Mucosa of descending colon (tissue), 3 donors: ENCODE data around the gene HDAC3. TPM values are rescaled to one million over a fixed set of nuclear protein-coding genes. Genes with fewer than 3 reads are reported as not detected.

Source experiments
- ATAC-seq: fragments of 200-7000 bp; cut with Tn5 transposase; one replicate; pipeline ENCODE4 v1.9.1; 2020; ENCODE audit warnings: mild to moderate bottlenecking, moderate library complexity
- DNase-seq, 3 donors: peaks; one replicate each; pipeline ENCODE4 v3.0.0-alpha.2; 2020
- H3K36me3 ChIP-seq: fragments of 200-600 bp; one replicate; pipeline ENCODE4 v1.8.0; 2021; ENCODE audit warnings: low read depth, mild to moderate bottlenecking
- H3K4me1 ChIP-seq: fragments of 200-600 bp; one replicate; pipeline ENCODE4 v1.8.0; 2021; ENCODE audit warnings: low read depth, mild to moderate bottlenecking
- H3K4me3 ChIP-seq: fragments of 200-600 bp; one replicate; pipeline ENCODE4 v1.8.0; 2021; ENCODE audit warnings: mild to moderate bottlenecking
- H3K9me3 ChIP-seq: fragments of 200-600 bp; one replicate; pipeline ENCODE4 v1.8.0; 2021; ENCODE audit warnings: mild to moderate bottlenecking
- CTCF ChIP-seq: fragments of 200-600 bp; IDR thresholded peaks from one replicate; pipeline ENCODE4 v1.8.0; 2022; ENCODE audit warnings: antibody characterized with exemption, mild to moderate bottlenecking
- intact Hi-C, 2 donors: fragments of 100-400 bp; cut with DNase I in 1 of 2; cut with micrococcal nuclease in 1 of 2; formaldehyde crosslinking; loops; one replicate each; pipeline versions ENCODE4 v1.11.0 to v1.11.1; 2022; cut with DNase I, micrococcal nuclease
- total RNA-seq, 3 donors: library from RNA; stranded (reverse); fragmentation: NEBNext Ultra II Directional in 2 of 3; extraction: Animal tissue kit (Norgen Biotek cat#: 25700) in 2 of 3; gene quantifications; one replicate each; pipeline versions ENCODE4 v1.2.1 to v1.2.4, GENCODE V29; 2021 to 2023
- donor health status: DM: no; HTN: no; CAD: no; lungs with moderate emphysema.
- donor health status: DM: no; HTN: no; CAD: no.
- donor health status: DM: no; HTN: yes; CAD: no.

The HDAC3 gene
- total RNA-seq, 3 donors from 2014 or later, result 45.1 to 47.0 (median 45.8) TPM

GRCh38 chr5:141598391-141599345 lies 38.0 kb downstream of the HDAC3 start:
- TF ChIP-seq CTCF, result no peak
- ATAC-seq (peak; percentile 36), DNase-seq (no peak)
- no peak overlapping the region for H3K4me3 ChIP-seq
- intact Hi-C loops, result no loop called here
- H3K9me3 ChIP-seq, result no peaks in the 10 kb centered on the region
- H3K36me3 ChIP-seq, result no peaks in the 10 kb centered on the region
- H3K4me1 ChIP-seq, result no peaks in the 10 kb centered on the region

GRCh38 chr5:141597814-141598213 lies 38.8 kb downstream of the HDAC3 start:
- intact Hi-C loops, result no loop called here
- DNase-seq (no peak), ATAC-seq (peak; percentile 12)
- Histone ChIP-seq H3K4me3 (no peak overlapping the region), H3K36me3 (no peaks in the 10 kb centered on the region), H3K4me1 (no peaks in the 10 kb centered on the region), H3K9me3 (no peaks in the 10 kb centered on the region)
- TF ChIP-seq CTCF, result no peak

DNA sequence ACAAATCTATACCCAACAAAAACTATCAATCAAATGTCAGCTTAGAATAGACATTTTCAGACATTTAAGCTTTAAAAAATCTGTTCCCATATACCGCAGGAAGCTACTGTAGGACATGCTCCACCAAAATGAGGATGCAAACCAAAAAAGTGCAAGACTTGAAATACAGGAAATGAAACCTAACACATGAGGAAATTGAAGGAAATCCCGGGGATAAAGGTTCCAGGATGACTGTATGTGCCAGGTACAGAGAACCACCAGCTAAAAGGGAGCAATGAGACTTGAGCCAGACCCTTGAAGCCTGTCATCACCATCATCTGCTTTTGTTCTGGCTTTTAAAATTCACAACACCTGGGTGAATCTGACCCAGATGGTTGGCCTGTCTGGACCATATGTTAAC lies 39.3 kb downstream of the HDAC3 start:
- Histone ChIP-seq H3K4me3 (no peak overlapping the region), H3K36me3 (no peaks in the 10 kb centered on the region), H3K4me1 (no peaks in the 10 kb centered on the region), H3K9me3 (no peaks in the 10 kb centered on the region)
- intact Hi-C loops, result no loop called here
- no peak for TF ChIP-seq CTCF
- ATAC-seq, result peak; percentile 55
- no peak for DNase-seq

- Histone ChIP-seq H3K4me1 (no peaks in the 10 kb centered on the region), H3K4me3 (no peak overlapping the region), H3K36me3 (no peaks in the 10 kb centered on the region), H3K9me3 (no peaks in the 10 kb centered on the region)
- TF ChIP-seq CTCF, result no peak
- ATAC-seq (no peak), DNase-seq (no peak)
- intact Hi-C loops, result no loop called here
Measured at GRCh38 chr5:141596867-141597266, 39.8 kb downstream of the HDAC3 start.

DNA sequence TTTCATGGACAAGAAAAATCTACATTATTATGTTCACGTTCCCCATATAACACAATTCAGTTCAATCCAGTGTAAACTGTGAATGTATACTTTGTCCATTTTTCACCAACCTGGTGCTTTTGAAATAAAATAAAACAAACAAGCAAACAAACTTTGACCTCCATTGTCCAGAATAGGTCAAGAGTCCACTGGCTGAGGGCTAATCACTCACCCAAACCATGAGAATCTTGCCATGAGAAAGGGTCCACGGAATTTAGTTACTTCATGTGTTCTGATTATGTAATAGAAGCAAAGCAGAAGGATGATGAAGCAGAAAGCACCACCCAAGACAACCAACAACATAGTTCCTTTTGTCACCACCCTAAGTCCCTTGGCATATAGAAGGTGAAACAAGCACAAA lies 46.5 kb downstream of the HDAC3 start:
- Histone ChIP-seq H3K36me3 (no peaks in the 10 kb centered on the region), H3K4me1 (no peaks in the 10 kb centered on the region), H3K9me3 (no peaks in the 10 kb centered on the region), H3K4me3 (no peak overlapping the region)
- DNase-seq (no peak), ATAC-seq (no peak)
- intact Hi-C loops, result no loop called here
- TF ChIP-seq CTCF, result no peak
